Endothelial cell (in vitro differentiated cells): ENCODE data around the gene HSBP1L1. TPM values are rescaled to one million over a fixed set of nuclear protein-coding genes. Genes with fewer than 3 reads are reported as not detected.

ENCODE experiments used
- DNase-seq: peaks from one replicate; pipeline ENCODE4 v3.0.0; 2021; ENCODE audit warnings: low spot score
- H3K27ac Mint-ChIP-seq: one replicate; pipeline ENCODE4 v1.8.0; 2021; ENCODE audit warnings: mixed read lengths, inconsistent platforms; ENCODE audit not compliant: unreplicated experiment
- H3K27me3 Mint-ChIP-seq: one replicate; pipeline ENCODE4 v1.8.0; 2021; ENCODE audit warnings: mild to moderate bottlenecking, moderate library complexity, mixed read lengths, inconsistent platforms; ENCODE audit not compliant: unreplicated experiment
- H3K36me3 Mint-ChIP-seq: one replicate; pipeline ENCODE4 v1.8.0; 2021; ENCODE audit warnings: mild to moderate bottlenecking, low read depth, mixed read lengths, inconsistent platforms; ENCODE audit not compliant: unreplicated experiment
- H3K4me1 Mint-ChIP-seq: one replicate; pipeline ENCODE4 v1.8.0; 2021; ENCODE audit warnings: mild to moderate bottlenecking, mixed read lengths, inconsistent platforms; ENCODE audit not compliant: unreplicated experiment
- H3K4me3 Mint-ChIP-seq: one replicate; pipeline ENCODE4 v1.8.0; 2021; ENCODE audit warnings: mild to moderate bottlenecking, mixed read lengths, inconsistent platforms; ENCODE audit not compliant: unreplicated experiment
- H3K9me3 Mint-ChIP-seq: one replicate; pipeline ENCODE4 v1.8.0; 2021; ENCODE audit warnings: mixed read lengths, inconsistent platforms; ENCODE audit not compliant: unreplicated experiment
- total RNA-seq: library from RNA; stranded (reverse); fragmentation: NEBNext Ultra II Directional; extraction: Animal tissue kit (Norgen Biotek cat#: 25700); gene quantifications from one replicate; pipeline ENCODE4 v1.2.1, GENCODE V29; 2021; ENCODE audit not compliant: unreplicated experiment
- TF ChIP-seq, protein P1 (sequence below): fragments of 200-600 bp; sonication (generic); IDR thresholded peaks from one replicate; pipeline ENCODE4 v1.5.0; 2021; ENCODE audit warnings: antibody characterized with exemption; ENCODE audit not compliant: unreplicated experiment

HSBP1L1 gene
- total RNA-seq, 1 donor from 2014 or later, result 0.87 TPM

DNA sequence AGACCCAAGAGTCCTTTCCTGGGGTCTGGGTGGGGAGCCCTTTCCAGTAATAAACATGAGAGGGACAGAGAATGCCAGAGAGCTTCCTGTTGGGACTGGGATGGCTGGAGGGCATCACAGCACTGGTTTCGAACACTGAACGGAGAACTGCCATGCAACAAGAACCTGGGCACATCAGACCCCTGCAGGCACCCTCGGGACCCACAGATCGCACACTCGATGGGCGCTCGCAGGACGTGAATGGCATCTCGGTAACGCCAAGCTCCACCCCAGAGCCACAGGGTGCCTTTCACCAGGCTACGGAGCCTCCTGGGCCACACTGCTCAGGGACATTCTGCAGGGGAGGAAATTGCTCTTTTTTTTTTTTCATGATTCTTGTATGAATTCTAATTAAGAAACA is 38.1 kb upstream of the HSBP1L1 start:
- no peak for DNase-seq
- Mint-ChIP-seq H3K9me3 (peaks cover 5% of the 10 kb centered on the region), H3K36me3 (peaks cover 41% of the 10 kb centered on the region), H3K27ac (no peak overlapping the region), H3K27me3 (peaks cover 9% of the 10 kb centered on the region), H3K4me1 (no peaks in the 10 kb centered on the region), H3K4me3 (no peak overlapping the region)
- TF ChIP-seq, protein P1, sequence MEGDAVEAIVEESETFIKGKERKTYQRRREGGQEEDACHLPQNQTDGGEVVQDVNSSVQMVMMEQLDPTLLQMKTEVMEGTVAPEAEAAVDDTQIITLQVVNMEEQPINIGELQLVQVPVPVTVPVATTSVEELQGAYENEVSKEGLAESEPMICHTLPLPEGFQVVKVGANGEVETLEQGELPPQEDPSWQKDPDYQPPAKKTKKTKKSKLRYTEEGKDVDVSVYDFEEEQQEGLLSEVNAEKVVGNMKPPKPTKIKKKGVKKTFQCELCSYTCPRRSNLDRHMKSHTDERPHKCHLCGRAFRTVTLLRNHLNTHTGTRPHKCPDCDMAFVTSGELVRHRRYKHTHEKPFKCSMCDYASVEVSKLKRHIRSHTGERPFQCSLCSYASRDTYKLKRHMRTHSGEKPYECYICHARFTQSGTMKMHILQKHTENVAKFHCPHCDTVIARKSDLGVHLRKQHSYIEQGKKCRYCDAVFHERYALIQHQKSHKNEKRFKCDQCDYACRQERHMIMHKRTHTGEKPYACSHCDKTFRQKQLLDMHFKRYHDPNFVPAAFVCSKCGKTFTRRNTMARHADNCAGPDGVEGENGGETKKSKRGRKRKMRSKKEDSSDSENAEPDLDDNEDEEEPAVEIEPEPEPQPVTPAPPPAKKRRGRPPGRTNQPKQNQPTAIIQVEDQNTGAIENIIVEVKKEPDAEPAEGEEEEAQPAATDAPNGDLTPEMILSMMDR, result no peak

DNA sequence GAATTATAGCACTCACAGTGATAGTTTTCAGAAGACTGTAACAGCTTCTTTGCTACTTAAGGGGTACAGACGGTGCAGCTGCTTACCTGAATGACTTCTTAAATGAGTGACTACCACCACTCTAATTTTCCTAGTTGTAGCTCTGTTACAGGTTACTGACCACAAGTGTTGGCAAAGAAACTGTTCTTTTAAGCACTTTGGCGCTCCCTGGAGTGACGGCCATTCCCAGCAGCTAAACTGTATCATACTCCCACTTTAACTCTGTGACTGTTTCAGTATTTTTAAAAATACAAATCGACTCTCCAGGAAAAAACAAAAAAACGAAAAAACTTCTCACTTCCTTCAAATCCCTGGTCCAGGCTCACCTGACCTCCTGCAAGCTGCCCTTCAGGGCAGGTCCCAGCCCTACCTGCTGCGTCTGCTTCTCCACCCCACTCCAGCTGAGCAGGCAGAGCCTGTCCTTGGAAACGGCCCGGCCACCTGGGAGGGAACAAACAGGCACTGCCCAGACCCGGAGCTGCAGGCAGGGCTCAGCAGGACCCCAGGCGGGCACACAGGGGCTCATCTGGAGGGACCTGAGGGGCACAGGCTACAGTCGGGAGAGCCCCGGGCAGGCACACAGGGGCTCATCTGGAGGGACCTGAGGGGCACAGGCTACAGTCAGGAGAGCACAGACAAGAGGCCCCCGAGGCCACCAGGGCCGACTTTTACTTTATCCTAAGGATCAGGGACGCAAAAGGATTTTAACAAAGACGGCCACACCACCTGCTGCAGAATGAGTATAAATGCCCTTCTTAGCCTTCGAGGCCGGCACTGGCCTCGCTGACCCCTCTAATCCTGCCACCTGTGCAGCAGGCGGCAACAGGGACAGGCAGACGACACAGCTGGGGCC is 37.5 kb upstream of the HSBP1L1 start:
- TF ChIP-seq, protein P1, result no peak
- H3K9me3 Mint-ChIP-seq, result peaks cover 5% of the 10 kb centered on the region
- H3K36me3 Mint-ChIP-seq, result peaks cover 40% of the 10 kb centered on the region
- no peaks in the 10 kb centered on the region for H3K4me1 Mint-ChIP-seq
- H3K27ac Mint-ChIP-seq, result no peak overlapping the region
- no peak overlapping the region for H3K4me3 Mint-ChIP-seq
- H3K27me3 Mint-ChIP-seq, result peaks cover 7% of the 10 kb centered on the region
- DNase-seq, result no peak

DNA sequence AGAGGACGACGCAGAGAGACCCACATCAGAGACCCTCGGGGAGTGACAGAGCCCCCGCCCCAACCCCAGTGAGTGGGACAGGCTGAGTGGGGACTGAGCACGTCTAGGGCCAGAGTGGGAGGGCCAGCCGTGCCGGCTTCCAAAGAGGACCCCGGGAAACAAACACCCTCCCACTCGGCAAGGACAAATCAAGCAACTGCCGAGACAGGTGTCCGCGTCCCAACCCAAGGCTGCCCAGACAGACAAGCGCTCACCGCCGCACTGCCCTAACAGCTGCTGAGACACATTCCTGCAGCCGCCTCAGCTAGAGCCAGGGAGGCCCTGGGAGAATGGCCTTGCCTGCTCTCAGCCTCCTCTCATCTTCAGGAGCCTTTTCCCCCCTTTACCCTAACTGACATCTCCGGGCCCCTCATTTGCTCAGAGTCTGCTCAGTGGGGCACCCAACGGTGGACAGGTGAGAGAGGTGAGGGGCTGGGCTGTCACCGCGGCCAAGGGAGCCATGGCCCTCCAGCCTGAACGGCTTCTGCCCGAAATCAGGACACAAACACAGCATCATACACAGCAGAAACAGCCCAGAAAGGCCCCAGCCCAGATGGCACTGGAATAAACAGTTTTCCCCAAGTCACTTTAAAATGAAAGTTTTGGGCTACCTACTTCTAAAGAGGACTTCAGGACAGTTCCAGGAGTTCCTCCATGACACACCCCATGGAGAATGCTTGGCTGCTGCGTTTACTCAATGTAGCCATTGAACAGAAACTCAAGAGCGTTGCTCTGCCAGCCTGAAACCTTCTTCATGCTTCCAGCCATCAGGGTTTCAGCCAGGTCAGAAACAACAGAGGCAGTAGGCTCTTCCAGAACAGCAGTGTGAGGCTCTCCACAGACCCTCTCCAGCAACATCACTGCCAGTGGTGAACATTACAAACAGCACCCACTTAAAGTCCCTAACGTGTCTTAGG is 36.6 kb upstream of the HSBP1L1 start:
- TF ChIP-seq, protein P1, result no peak
- Mint-ChIP-seq H3K9me3 (peaks cover 5% of the 10 kb centered on the region), H3K36me3 (peaks cover 43% of the 10 kb centered on the region), H3K27me3 (peaks cover 5% of the 10 kb centered on the region), H3K4me1 (no peaks in the 10 kb centered on the region), H3K27ac (no peak overlapping the region), H3K4me3 (peak overlapping the region; percentile 14)
- DNase-seq, result no peak

DNA sequence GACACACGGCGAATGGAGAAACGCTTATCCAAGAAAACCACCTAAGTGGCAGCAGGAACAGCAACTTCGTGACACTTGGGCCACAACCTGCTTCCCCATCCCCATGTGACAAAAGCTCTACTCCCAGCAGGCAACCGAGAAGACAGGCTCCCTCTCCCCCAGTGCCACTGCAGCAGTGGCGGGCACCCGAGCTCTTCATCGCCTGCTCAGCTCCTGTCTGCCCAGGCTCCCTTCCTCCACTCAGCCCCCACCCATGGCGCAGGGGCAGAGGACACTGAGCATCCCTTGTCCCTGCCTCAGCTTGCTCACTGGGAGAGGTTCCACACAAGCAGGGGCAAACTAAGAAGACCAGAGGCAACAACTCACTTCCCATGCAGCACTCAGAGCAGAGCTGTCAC is 35.9 kb upstream of the HSBP1L1 start:
- Mint-ChIP-seq H3K9me3 (peaks cover 5% of the 10 kb centered on the region), H3K36me3 (peaks cover 39% of the 10 kb centered on the region), H3K27ac (no peak overlapping the region), H3K4me1 (no peaks in the 10 kb centered on the region), H3K4me3 (peak overlapping the region; percentile 74), H3K27me3 (peaks cover 4% of the 10 kb centered on the region)
- TF ChIP-seq, protein P1, result no peak
- DNase-seq, result no peak
